ENCODE data around the gene VPS16.

Gene VPS16

DNA sequence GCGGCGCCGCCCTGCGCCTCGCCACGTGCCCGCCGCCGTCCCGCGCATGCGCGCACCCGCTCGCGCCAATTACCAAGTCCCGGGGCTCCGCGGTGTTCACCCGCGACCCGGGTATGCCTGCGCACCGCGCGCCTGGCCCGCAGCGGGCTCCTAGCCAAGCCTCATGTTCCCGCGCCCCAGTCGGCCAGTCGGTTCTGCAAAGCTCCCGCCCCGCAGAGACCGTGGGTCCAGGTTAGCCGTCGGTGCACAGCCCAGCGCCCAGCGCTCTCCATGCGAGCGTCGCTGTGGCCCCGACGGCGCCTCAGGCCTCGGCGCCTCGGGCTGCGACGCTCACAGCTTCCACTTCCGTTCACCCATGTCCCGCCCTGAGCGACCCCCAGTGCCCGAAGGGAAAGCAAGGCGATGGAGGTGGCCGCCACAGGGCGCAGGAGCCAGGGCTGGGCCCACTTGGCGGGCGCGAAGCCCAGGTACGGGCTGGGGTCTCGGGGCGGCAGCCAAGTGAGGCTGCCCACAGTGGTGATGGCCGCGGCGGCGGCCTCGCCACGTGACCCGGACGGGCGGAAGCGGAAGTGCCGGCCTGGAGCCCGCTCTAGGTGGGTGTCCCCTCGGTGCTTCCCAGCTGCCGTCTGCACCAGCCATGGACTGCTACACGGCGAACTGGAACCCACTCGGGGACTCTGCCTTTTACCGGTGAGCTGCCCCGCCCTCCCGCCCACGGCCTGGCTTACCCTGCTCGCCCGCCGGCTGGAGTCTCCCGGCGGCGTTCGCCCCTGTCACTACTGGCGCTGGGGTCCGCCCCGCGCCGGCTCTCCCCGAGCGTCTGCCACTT is at the start of gene VPS16, which contains the start of gene PCED1A:
TSS of gene VPS16 (plus strand) at position 608 of the 829 bp plus-strand sequence. CDS start at position 638, 30 bp downstream.
TSS of gene PCED1A (minus strand) at position 518 of the 829 bp plus-strand sequence. CDS start 743 bp downstream, outside the sequence.
- peaks cover 5% of the 10 kb centered on the region; the same call in 1 of the 2 replicates for H3K36me3 ChIP-seq (ENCODE audit: control insufficient read depth, insufficient read depth, low read length)
- peak within 1 kb of the TSS; percentile 80; the same call in 1 of the 2 replicates for H3K4me3 ChIP-seq (ENCODE audit: low read length)
- H3K27ac ChIP-seq (ENCODE audit: low read length), result no peak within 1 kb of the TSS
- no peaks in the 10 kb centered on the region; the same call in 1 of the 2 replicates for H3K27me3 ChIP-seq (ENCODE audit: control insufficient read depth, insufficient read depth, low read length)
- no peaks in the 10 kb centered on the region for H3K9me3 ChIP-seq (ENCODE audit: control insufficient read depth, insufficient read depth, low read length)
- no CpG with 5 or more reads among the region's 98 CpGs for WGBS (ENCODE audit: insufficient coverage, insufficient read length)
- peaks cover 3% of the 10 kb centered on the region; the same call in 1 of the 2 replicates for H3K4me1 ChIP-seq (ENCODE audit: control insufficient read depth, insufficient read depth, low read length)
- DNase-seq (ENCODE audit: low read depth, low spot score), result no peak

DNA sequence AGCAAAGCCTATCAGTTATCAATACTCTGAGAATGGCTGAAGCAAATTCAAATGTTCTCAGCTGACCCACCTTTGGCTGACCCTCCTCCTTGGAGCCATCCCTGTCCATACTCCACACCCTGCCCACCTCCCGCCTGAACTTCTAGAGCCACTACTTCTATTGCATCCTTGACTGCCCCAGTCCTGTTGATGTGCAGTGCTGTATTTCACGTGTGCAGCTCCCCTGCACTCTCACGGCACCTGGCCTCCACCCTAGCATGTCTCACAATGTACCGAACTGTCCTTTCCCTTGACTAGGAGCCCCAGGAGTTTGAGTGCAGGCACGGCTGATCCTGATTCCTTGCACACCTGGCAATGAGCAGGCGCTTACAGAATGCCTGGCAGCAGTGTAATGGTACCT is 47.1 kb upstream of the VPS16 start:
- no peak overlapping the region for H3K4me3 ChIP-seq (ENCODE audit: low read length)
- H3K4me1 ChIP-seq (ENCODE audit: control insufficient read depth, insufficient read depth, low read length), result no peaks in the 10 kb centered on the region
- H3K27ac ChIP-seq (ENCODE audit: low read length), result no peak overlapping the region
- no CpG with 5 or more reads among the region's 6 CpGs for WGBS (ENCODE audit: insufficient coverage, insufficient read length)
- H3K36me3 ChIP-seq (ENCODE audit: control insufficient read depth, insufficient read depth, low read length), result peaks cover 27% of the 10 kb centered on the region
- DNase-seq (ENCODE audit: low read depth, low spot score), result no peak
- no peaks in the 10 kb centered on the region for H3K9me3 ChIP-seq (ENCODE audit: control insufficient read depth, insufficient read depth, low read length)
- no peaks in the 10 kb centered on the region for H3K27me3 ChIP-seq (ENCODE audit: control insufficient read depth, insufficient read depth, low read length)

DNA sequence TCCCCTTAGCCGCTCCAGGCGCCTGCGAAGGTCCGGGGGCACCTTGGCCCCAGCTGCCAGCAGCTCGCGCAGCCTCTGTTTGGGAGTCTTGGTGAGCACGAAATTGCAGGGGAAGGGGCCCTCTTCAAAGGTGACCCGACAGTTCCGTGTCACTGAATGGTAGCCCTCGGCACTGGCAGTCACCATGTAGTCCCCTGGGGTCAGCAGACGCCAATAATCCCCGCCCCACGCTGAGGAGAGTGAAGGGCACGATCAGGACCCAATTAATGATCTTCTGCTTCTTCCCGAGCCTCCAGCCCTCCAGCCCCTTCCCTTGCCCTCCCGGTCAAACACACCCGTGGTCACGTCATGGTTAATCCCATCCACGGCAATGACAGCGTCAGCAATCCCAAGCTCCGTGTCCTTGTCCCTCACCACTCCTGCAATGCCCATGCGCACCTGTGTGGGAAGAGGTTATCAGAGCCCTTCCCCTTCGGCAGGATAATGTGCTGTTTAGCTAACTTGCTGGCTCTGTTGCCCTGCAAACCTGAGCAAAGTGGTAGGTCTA is 46.3 kb upstream of the VPS16 start:
- no peaks in the 10 kb centered on the region for H3K4me1 ChIP-seq (ENCODE audit: control insufficient read depth, insufficient read depth, low read length)
- no peaks in the 10 kb centered on the region for H3K27me3 ChIP-seq (ENCODE audit: control insufficient read depth, insufficient read depth, low read length)
- H3K27ac ChIP-seq (ENCODE audit: low read length), result no peak overlapping the region
- no peak for DNase-seq (ENCODE audit: low read depth, low spot score)
- no CpG with 5 or more reads among the region's 23 CpGs for WGBS (ENCODE audit: insufficient coverage, insufficient read length)
- no peak overlapping the region for H3K4me3 ChIP-seq (ENCODE audit: low read length)
- H3K9me3 ChIP-seq (ENCODE audit: control insufficient read depth, insufficient read depth, low read length), result no peaks in the 10 kb centered on the region
- peaks cover 28% of the 10 kb centered on the region for H3K36me3 ChIP-seq (ENCODE audit: control insufficient read depth, insufficient read depth, low read length)

DNA sequence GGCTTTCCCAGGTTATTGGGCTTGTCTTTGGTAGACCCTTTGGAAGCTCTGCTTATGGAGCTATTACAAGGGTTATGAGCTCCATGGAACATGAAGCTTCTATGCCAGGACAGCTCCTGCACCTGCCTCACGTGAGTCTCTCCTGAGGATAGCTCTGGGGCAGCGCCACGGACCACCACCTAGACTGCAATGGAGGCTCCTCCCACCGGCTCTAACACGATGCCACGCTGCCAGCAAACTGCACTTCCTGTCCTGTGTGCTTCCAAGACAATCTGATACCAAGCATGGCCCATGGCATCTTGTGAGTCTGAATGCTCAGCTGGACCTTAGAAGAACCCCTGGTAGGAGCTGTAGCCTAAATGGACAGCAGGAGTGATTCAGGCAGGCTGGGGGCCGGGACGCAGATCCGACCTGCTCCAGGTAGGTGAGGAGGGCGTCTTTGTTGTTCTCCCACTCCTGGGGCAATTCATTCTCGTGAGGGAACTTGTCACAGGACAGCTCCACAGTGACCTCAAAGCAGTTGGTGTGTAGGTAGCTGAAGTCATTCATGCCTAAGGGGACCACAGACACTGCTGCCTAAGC is 45.6 kb upstream of the VPS16 start:
- no CpG with 5 or more reads among the region's 11 CpGs for WGBS (ENCODE audit: insufficient coverage, insufficient read length)
- peaks cover 28% of the 10 kb centered on the region for H3K36me3 ChIP-seq (ENCODE audit: control insufficient read depth, insufficient read depth, low read length)
- H3K4me1 ChIP-seq (ENCODE audit: control insufficient read depth, insufficient read depth, low read length), result peaks cover under 1% of the 10 kb centered on the region; the same call in 1 of the 2 replicates
- no peak overlapping the region for H3K27ac ChIP-seq (ENCODE audit: low read length)
- no peaks in the 10 kb centered on the region for H3K9me3 ChIP-seq (ENCODE audit: control insufficient read depth, insufficient read depth, low read length)
- H3K4me3 ChIP-seq (ENCODE audit: low read length), result no peak overlapping the region
- H3K27me3 ChIP-seq (ENCODE audit: control insufficient read depth, insufficient read depth, low read length), result no peaks in the 10 kb centered on the region
- no peak for DNase-seq (ENCODE audit: low read depth, low spot score)

DNA sequence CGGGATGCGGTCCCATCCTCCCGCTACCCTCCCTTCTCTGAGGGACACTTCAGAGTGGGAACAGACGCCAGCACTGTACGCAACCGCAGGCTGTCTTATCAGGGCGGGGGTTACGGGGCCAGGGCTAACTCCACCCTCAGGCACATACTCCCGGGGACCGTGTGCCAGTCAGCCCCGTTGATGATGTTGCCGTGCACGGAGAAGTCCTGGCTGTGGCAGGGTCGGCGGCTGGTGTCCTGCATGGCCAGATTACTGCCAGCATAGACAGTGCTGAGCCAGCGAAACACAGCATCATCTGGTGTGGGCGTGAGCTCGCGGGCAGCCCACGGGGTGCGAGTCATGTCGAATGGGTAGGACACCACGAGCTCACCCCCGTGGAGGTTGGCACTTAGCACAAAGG is 45.1 kb upstream of the VPS16 start:
- Histone ChIP-seq H3K4me3 (ENCODE audit: low read length) (no peak overlapping the region), H3K36me3 (ENCODE audit: control insufficient read depth, insufficient read depth, low read length) (peaks cover 30% of the 10 kb centered on the region), H3K4me1 (ENCODE audit: control insufficient read depth, insufficient read depth, low read length) (peaks cover 3% of the 10 kb centered on the region; the same call in 1 of the 2 replicates), H3K9me3 (ENCODE audit: control insufficient read depth, insufficient read depth, low read length) (no peaks in the 10 kb centered on the region), H3K27me3 (ENCODE audit: control insufficient read depth, insufficient read depth, low read length) (no peaks in the 10 kb centered on the region), H3K27ac (ENCODE audit: low read length) (no peak overlapping the region)
- no peak for DNase-seq (ENCODE audit: low read depth, low spot score)
- WGBS (ENCODE audit: insufficient coverage, insufficient read length), result no CpG with 5 or more reads among the region's 24 CpGs

DNA sequence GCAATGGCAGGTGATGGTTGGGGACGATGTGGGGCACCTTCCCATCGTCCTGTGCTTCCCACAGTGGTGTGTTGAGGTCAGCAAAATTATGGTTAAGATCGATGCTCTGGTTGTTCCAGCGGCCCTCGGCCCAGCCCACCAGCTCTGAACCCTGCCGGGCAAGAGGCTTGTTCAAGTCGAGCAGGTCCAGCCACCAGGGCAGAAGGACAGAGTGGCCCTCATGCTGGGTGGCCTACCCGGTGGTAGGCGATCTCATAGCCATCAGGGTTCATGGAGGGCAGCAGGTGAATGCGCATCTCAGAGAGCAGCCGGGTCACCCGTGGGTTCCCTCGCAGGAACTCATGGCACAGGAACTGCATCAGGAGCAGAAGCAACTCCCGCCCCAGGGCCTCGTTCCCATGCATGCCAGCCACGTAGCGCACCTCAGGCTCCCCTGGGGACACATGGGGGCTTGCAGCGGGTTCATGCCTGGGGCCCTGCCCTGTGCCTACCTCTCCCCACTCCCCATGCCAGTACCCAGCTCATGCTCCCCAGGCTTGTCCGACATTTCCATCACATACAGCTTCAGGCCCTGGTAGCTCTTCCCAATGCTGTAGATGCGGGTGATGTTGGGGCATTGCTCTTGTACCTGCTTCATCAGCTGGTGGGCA is 44.4 kb upstream of the VPS16 start:
- WGBS (ENCODE audit: insufficient coverage, insufficient read length), result no CpG with 5 or more reads among the region's 20 CpGs
- Histone ChIP-seq H3K27ac (ENCODE audit: low read length) (no peak overlapping the region), H3K27me3 (ENCODE audit: control insufficient read depth, insufficient read depth, low read length) (peaks cover 3% of the 10 kb centered on the region; the same call in 1 of the 2 replicates), H3K9me3 (ENCODE audit: control insufficient read depth, insufficient read depth, low read length) (no peaks in the 10 kb centered on the region), H3K4me3 (ENCODE audit: low read length) (no peak overlapping the region), H3K4me1 (ENCODE audit: control insufficient read depth, insufficient read depth, low read length) (peaks cover 3% of the 10 kb centered on the region; the same call in 1 of the 2 replicates), H3K36me3 (ENCODE audit: control insufficient read depth, insufficient read depth, low read length) (peaks cover 30% of the 10 kb centered on the region)
- no peak for DNase-seq (ENCODE audit: low read depth, low spot score)

DNA sequence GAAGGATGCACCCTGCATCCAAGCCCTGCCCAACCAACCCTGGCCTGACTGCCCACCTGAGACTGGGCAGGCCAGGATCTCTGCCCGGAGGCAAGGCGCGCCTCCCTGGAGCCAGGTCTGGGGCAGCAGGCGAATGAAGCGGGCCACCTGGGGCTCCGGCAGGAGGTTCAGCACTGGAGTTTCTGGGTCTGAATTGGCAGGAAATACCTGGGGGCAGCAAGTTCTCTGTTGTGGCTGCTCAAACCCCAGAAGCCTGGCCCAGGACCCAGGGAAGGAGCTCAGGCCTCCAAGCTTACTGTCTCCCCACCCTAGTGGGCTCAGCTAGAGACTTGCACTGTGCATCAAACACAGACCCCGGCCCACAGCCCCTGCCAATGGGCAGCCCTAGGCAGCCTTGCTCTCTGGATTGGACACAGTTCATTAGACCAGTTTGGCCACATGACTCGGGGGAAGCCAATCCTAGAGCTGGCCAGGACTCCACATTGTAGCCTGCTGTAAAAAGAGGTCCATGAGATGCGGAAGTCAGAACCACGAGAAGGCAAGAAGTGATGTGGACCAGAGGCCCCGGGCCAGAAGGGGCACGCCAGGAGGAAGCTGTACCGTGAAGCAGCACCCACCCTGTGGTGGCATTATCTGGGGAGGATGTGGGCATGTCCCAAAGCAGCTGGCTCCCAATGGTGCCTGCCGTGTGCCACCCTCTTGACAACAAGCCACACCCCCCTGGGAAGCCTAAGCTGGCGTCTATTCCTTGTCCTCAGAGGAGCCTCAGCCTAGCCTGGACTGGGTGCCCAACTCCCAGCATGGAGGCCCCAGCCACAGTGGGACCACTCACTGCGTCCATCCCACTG is 43.2 kb upstream of the VPS16 start:
- Histone ChIP-seq H3K4me1 (ENCODE audit: control insufficient read depth, insufficient read depth, low read length) (peaks cover 5% of the 10 kb centered on the region; the same call in 1 of the 2 replicates), H3K9me3 (ENCODE audit: control insufficient read depth, insufficient read depth, low read length) (no peaks in the 10 kb centered on the region), H3K27ac (ENCODE audit: low read length) (no peak overlapping the region), H3K27me3 (ENCODE audit: control insufficient read depth, insufficient read depth, low read length) (peaks cover 13% of the 10 kb centered on the region), H3K36me3 (ENCODE audit: control insufficient read depth, insufficient read depth, low read length) (peaks cover 30% of the 10 kb centered on the region), H3K4me3 (ENCODE audit: low read length) (no peak overlapping the region)
- no peak for DNase-seq (ENCODE audit: low read depth, low spot score)
- no CpG with 5 or more reads among the region's 16 CpGs for WGBS (ENCODE audit: insufficient coverage, insufficient read length)

DNA sequence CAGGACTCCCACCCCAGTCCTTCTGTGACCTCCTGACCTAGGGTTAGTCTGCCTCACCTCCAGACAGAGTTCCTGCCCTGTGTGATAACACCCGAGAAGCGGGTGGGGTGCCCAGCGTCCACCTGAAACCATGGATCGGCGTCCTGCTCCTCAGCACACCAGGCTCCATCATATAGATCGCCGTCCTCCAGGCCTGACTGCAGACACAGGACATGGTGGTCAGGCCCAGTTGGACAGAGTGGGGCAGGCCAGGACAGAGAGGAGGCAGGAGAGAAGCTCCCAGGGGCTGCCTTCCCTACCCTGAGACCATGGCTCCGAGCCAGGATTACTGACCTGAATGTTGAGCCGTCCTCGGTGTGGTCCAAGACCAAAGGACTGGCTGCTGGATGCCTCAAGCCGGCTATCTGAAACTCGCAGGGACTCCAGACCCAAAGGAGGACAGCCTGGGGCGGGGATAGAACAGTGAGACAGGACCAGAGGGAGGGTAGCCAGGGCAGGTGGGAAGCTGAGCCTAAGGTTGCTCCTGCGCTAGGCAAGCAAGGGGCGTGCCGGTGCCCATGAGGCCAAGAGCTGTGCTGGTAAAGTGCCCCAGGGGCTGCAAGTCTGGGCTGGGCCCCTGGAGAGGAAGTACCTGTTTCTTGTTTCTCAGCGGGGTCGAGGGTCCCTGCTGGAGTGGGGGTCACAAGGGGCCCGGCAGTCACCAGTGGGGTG is 42.3 kb upstream of the VPS16 start:
- Histone ChIP-seq H3K4me3 (ENCODE audit: low read length) (no peak overlapping the region), H3K27ac (ENCODE audit: low read length) (no peak overlapping the region), H3K4me1 (ENCODE audit: control insufficient read depth, insufficient read depth, low read length) (peaks cover 5% of the 10 kb centered on the region; the same call in 1 of the 2 replicates), H3K27me3 (ENCODE audit: control insufficient read depth, insufficient read depth, low read length) (peaks cover 19% of the 10 kb centered on the region), H3K36me3 (ENCODE audit: control insufficient read depth, insufficient read depth, low read length) (peaks cover 30% of the 10 kb centered on the region), H3K9me3 (ENCODE audit: control insufficient read depth, insufficient read depth, low read length) (no peaks in the 10 kb centered on the region)
- no peak for DNase-seq (ENCODE audit: low read depth, low spot score)
- WGBS (ENCODE audit: insufficient coverage, insufficient read length), result no CpG with 5 or more reads among the region's 19 CpGs

DNA sequence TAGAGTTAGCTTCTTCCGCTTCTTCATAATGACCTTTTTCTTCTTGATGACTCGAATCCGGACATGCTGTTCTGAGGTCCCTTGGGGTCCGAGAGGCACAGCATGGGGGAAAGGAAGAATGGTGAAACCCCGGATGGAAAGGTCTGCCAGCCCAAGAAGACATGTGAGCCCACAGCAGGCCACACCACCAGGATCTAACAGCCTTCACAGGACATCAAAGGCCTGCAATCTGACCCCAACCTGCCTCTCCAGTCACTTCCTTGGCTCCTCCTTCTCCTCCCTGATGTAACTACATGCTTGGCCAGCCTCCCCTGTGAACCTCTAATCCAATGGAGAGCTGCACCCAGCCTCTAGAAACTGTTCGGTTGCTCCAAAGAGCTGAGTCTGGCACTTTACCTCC is 41.7 kb upstream of the VPS16 start:
- no peaks in the 10 kb centered on the region for H3K9me3 ChIP-seq (ENCODE audit: control insufficient read depth, insufficient read depth, low read length)
- no CpG with 5 or more reads among the region's 6 CpGs for WGBS (ENCODE audit: insufficient coverage, insufficient read length)
- DNase-seq (ENCODE audit: low read depth, low spot score), result no peak
- no peak overlapping the region for H3K27ac ChIP-seq (ENCODE audit: low read length)
- peaks cover 5% of the 10 kb centered on the region; the same call in 1 of the 2 replicates for H3K4me1 ChIP-seq (ENCODE audit: control insufficient read depth, insufficient read depth, low read length)
- H3K27me3 ChIP-seq (ENCODE audit: control insufficient read depth, insufficient read depth, low read length), result peaks cover 24% of the 10 kb centered on the region
- peaks cover 30% of the 10 kb centered on the region for H3K36me3 ChIP-seq (ENCODE audit: control insufficient read depth, insufficient read depth, low read length)
- no peak overlapping the region for H3K4me3 ChIP-seq (ENCODE audit: low read length)

Measured in iPS DF 6.9 (cell line).